ENCODE data around the gene RHOB. TPM values are rescaled to one million over a fixed set of nuclear protein-coding genes. Genes with fewer than 3 reads are reported as not detected.

The RHOB gene
- total RNA-seq, 2 donors from 2014 or later, result 77.5 to 165 TPM

GRCh38 chr2:20476481-20476880 lies 29.6 kb downstream of the RHOB start:
- Histone ChIP-seq H3K27me3 (no peaks in the 10 kb centered on the region), H3K4me1 (no peaks in the 10 kb centered on the region), H3K27ac (no peak overlapping the region), H3K9me3 (no peaks in the 10 kb centered on the region), H3K36me3 (no peaks in the 10 kb centered on the region), H3K9ac (ENCODE audit: low read depth in 2 of 2, low read length in 2 of 2) (no peak overlapping the region), H3K4me3 (no peak overlapping the region)
- TF ChIP-seq, protein P1, sequence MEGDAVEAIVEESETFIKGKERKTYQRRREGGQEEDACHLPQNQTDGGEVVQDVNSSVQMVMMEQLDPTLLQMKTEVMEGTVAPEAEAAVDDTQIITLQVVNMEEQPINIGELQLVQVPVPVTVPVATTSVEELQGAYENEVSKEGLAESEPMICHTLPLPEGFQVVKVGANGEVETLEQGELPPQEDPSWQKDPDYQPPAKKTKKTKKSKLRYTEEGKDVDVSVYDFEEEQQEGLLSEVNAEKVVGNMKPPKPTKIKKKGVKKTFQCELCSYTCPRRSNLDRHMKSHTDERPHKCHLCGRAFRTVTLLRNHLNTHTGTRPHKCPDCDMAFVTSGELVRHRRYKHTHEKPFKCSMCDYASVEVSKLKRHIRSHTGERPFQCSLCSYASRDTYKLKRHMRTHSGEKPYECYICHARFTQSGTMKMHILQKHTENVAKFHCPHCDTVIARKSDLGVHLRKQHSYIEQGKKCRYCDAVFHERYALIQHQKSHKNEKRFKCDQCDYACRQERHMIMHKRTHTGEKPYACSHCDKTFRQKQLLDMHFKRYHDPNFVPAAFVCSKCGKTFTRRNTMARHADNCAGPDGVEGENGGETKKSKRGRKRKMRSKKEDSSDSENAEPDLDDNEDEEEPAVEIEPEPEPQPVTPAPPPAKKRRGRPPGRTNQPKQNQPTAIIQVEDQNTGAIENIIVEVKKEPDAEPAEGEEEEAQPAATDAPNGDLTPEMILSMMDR (IDR thresholded peaks at IDR 0.05), result no peak
- intact Hi-C loops (cut with DNase I), result no loop called here
- DNase-seq, result no peak

DNA sequence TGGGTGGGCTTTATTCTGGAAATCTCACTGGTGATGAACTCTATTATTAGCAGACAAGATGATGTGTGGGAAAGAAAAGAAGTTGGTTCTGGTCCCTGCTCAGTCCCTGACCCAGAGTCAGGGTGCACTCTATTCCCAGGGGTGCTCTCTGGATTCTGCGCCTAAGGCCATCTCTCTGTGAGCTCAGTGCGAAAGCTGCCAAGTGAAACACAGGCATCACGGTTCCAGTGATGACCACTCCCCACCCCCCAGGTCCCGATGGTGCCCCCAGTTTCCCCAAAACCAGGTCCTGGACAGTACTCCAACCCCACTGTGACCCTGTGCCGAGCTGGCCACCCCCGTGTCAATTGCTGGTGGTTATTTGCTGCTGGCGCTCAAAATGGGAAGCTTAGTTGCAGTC lies 30.1 kb downstream of the RHOB start:
- H3K36me3 ChIP-seq, result no peaks in the 10 kb centered on the region
- H3K27ac ChIP-seq, result no peak overlapping the region
- no peak overlapping the region for H3K4me3 ChIP-seq
- DNase-seq, result no peak
- no peaks in the 10 kb centered on the region for H3K27me3 ChIP-seq
- no peak overlapping the region for H3K9ac ChIP-seq (ENCODE audit: low read depth in 2 of 2, low read length in 2 of 2)
- no peaks in the 10 kb centered on the region for H3K4me1 ChIP-seq
- intact Hi-C loops (cut with DNase I), result no loop called here
- TF ChIP-seq, protein P1 (IDR thresholded peaks at IDR 0.05), result no peak
- no peaks in the 10 kb centered on the region for H3K9me3 ChIP-seq

DNA sequence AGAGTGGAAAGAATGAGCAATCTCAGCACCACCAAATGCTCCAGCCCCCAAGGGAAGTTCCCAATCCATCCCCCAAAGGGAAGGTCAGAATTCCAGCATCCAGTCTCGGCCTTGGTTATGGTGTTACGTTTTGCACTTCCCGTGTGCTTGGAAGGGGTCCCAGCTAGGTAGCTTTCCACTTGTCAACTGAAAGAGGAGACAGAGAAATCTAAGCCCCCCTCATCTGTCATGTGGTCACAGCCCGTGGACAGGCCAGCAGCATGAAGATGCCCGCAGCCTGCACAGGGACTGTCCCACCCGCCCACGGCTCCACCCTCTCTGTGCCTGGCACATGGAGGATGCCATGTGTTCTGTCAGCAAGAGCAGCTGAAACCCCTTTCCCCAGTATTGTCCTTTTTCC lies 32.1 kb downstream of the RHOB start:
- Histone ChIP-seq H3K9me3 (no peaks in the 10 kb centered on the region), H3K27me3 (no peaks in the 10 kb centered on the region), H3K27ac (no peak overlapping the region), H3K4me3 (no peak overlapping the region), H3K36me3 (no peaks in the 10 kb centered on the region), H3K4me1 (no peaks in the 10 kb centered on the region), H3K9ac (ENCODE audit: low read depth in 2 of 2, low read length in 2 of 2) (no peak overlapping the region)
- TF ChIP-seq, protein P1 (IDR thresholded peaks at IDR 0.05), result no peak
- intact Hi-C loops (cut with DNase I), result no loop called here
- no peak for DNase-seq

GRCh38 chr2:20479835-20480234 lies 33.0 kb downstream of the RHOB start:
- intact Hi-C loops (cut with DNase I), result no loop called here
- DNase-seq, result no peak
- Histone ChIP-seq H3K4me3 (no peak overlapping the region), H3K9me3 (no peaks in the 10 kb centered on the region), H3K9ac (ENCODE audit: low read depth in 2 of 2, low read length in 2 of 2) (no peak overlapping the region), H3K27me3 (no peaks in the 10 kb centered on the region), H3K36me3 (no peaks in the 10 kb centered on the region), H3K27ac (no peak overlapping the region), H3K4me1 (no peaks in the 10 kb centered on the region)
- TF ChIP-seq, protein P1 (IDR thresholded peaks at IDR 0.05), result no peak

GRCh38 chr2:20480913-20481312 lies 34.0 kb downstream of the RHOB start:
- Histone ChIP-seq H3K4me1 (no peaks in the 10 kb centered on the region), H3K27me3 (no peaks in the 10 kb centered on the region), H3K27ac (no peak overlapping the region), H3K9ac (ENCODE audit: low read depth in 2 of 2, low read length in 2 of 2) (no peak overlapping the region), H3K9me3 (no peaks in the 10 kb centered on the region), H3K36me3 (no peaks in the 10 kb centered on the region), H3K4me3 (no peak overlapping the region)
- no peak for DNase-seq
- TF ChIP-seq, protein P1 (IDR thresholded peaks at IDR 0.05), result no peak
- intact Hi-C loops (cut with DNase I), result no loop called here

Data from colonic mucosa (tissue), 4 donors.